RWPE1 (cell line): ENCODE measurements around the gene PPP2R2B.

Experiments
- CTCF ChIA-PET: fragments of 350-600 bp; sonication (Branson Sonifier 250); formaldehyde crosslinking; extraction: SDS; loops from one replicate; lab custom pipeline; 2021; lab: Yijun Ruan, JAX
- POLR2A ChIA-PET: fragments of 400-600 bp; formaldehyde crosslinking; extraction: SDS; loops from one replicate; lab custom pipeline; 2020; ENCODE audit warnings: antibody characterized with exemption; ENCODE audit not compliant: low non-redundant PET; lab: Yijun Ruan, JAX
- DNase-seq: peaks from one replicate; pipeline ENCODE4 v3.0.0; 2012; ENCODE audit warnings: low spot score
- H3K27ac ChIP-seq: fragments of 450-650 bp; 2 replicates; pipeline ENCODE4 v1.5.1; 2017
- TF ChIP-seq, protein P1 (sequence below): fragments of 450-650 bp; conservative IDR thresholded peaks from 2 replicates; pipeline ENCODE4 v1.5.1; 2017; ENCODE audit warnings: low read depth, mild to moderate bottlenecking

Gene PPP2R2B

DNA sequence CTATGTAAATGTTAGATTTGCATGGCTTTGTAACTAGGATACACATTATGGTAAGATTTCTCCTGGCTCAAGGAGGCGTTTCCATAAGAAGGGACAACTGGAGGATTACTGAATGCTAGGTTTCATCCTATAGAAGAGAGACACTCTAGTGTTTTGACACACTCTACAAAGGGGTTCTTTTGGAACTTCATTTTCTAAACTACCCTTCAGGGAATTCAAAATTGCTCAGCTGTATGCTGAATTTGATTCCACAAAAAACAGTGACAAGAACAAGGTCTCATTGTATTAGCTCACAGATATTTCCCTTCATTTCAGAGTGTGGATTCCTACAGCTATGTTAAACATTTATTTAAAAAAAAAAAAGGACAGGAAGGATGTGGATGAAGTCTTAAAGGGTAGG, 151.7 kb downstream of the PPP2R2B start:
- TF ChIP-seq, protein P1, sequence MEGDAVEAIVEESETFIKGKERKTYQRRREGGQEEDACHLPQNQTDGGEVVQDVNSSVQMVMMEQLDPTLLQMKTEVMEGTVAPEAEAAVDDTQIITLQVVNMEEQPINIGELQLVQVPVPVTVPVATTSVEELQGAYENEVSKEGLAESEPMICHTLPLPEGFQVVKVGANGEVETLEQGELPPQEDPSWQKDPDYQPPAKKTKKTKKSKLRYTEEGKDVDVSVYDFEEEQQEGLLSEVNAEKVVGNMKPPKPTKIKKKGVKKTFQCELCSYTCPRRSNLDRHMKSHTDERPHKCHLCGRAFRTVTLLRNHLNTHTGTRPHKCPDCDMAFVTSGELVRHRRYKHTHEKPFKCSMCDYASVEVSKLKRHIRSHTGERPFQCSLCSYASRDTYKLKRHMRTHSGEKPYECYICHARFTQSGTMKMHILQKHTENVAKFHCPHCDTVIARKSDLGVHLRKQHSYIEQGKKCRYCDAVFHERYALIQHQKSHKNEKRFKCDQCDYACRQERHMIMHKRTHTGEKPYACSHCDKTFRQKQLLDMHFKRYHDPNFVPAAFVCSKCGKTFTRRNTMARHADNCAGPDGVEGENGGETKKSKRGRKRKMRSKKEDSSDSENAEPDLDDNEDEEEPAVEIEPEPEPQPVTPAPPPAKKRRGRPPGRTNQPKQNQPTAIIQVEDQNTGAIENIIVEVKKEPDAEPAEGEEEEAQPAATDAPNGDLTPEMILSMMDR, result no peak
- H3K27ac ChIP-seq, result no peak overlapping the region
- ChIA-PET POLR2A (no interaction called here), CTCF (interaction anchor here (0.7 kb wide), 1 partner anchor 139 kb away, joined by 4 read pairs; no protein-coding TSS in a partner anchor)
- DNase-seq, result no peak

DNA sequence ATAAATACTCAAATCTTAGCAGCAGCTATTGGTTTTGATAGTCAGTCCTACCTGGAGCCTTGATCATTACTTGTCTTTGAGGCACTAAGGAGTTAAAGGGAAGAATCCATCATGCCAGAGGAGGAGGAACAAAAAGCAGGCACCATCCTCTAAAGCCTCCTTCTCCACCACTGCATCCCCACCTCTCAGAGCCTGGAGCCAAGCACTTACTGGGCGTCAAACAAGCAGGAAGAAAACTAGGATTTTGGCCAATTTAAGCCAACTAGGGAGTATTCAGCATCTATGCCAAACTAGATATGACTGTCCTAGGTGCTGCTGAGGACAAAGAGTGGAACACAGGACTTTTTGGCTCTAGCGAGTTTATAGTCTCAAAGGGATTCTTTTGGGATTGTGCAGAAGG, 152.5 kb downstream of the PPP2R2B start:
- TF ChIP-seq, protein P1, result no peak
- CTCF ChIA-PET, result interaction anchor here (0.7 kb wide), 1 partner anchor 138 kb away, joined by 4 read pairs; no protein-coding TSS in a partner anchor
- H3K27ac ChIP-seq, result no peak overlapping the region
- no peak for DNase-seq
- POLR2A ChIA-PET, result no interaction called here

DNA sequence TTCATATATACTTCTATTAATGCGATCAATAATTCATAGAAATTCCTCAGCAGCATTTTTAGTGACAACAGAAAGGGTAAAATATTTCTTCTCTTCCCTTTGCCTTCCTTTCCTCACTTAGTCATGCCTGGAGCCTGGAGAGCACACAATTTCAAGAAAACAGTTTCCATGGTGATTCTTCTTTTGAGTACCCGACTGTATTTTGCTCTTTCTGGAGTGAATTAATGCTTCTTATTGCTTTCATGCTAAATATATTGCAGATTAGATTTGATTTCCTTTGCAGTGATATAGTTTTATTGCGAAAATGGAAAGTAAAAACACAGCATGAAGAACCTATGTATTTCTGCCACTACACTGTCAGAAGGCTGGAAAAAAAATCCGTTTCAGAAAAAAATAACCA, 153.5 kb downstream of the PPP2R2B start:
- DNase-seq, result no peak
- POLR2A ChIA-PET, result no interaction called here
- TF ChIP-seq, protein P1, result no peak
- CTCF ChIA-PET, result no interaction called here
- H3K27ac ChIP-seq, result no peak overlapping the region

DNA sequence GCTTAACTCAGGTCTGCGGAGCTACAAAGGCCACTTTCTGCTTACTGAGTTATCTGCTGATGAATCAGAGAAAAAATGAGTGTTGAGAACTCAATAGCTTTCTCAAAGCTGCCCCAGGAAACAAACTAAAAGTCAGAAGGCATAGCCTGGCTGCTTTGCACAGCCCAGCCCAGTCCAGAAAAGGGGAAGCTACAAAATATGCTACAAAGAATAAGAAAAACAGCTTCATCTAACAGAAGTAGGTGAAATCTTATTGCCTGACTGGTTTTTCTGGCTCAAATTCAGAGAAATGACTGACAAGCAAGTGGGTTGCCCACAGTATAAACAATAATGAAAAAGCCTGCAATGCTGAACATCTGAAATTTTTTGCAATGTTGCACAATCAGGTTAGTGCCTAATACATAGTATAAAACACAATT, 156.2 kb downstream of the PPP2R2B start:
- ChIA-PET CTCF (no interaction called here), POLR2A (no interaction called here)
- H3K27ac ChIP-seq, result no peak overlapping the region
- TF ChIP-seq, protein P1, result no peak
- DNase-seq, result no peak

DNA sequence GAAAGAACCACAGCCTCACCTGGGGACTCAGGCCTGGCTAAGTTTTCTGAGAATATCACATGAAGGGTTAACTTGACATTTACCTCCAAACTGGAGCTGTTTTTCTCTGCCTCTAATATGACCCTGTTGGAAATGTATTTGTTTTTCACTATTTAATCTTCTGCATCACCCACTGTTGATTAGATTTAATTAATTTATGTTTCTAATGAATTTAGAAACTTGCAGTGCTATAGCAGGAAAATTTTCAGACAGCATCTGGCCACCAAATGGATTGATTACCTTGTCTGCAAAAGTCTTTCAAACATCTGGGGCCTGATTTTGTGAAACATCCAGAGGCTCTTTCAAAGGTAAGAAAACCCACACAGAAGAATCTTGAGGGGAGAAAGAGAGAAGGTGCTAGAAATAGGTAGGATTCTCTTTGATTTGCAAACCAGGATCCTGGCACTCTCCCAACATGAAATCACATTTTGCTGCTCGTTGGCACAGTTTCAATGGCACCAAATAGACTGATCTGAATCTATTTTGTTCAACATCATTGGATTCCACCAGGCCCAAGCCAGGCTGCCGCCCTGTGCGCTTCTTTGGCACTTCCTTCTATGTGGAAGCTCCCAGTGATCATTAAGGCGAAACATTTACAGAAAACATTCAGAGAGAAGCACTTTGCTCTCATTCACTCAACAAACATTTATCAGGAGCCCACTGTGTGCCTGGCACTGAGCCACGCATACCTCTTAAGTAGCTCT, 157.3 kb downstream of the PPP2R2B start:
- H3K27ac ChIP-seq, result no peak overlapping the region
- POLR2A ChIA-PET, result no interaction called here
- TF ChIP-seq, protein P1, result no peak
- CTCF ChIA-PET, result no interaction called here
- no peak for DNase-seq

DNA sequence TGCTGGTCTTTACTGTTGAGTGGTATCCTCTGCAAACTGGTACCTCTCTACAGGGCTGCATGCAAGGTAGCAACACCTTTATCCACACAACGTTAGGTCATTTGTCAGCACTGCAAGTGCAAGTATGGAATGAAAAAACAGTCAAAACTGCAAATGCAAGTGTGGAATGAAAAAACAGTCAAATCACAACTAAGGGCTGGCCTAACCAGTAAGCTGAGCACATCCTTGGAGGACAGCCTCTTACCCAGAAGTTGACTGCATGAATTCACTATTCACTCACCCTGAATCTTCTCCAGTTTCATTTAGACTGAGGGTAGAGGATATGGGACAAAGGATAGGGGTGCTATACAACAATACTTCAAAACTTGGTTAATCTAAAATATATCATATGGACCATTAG, 158.4 kb downstream of the PPP2R2B start:
- H3K27ac ChIP-seq, result no peak overlapping the region
- CTCF ChIA-PET, result no interaction called here
- no peak for DNase-seq
- POLR2A ChIA-PET, result no interaction called here
- TF ChIP-seq, protein P1, result no peak
